SU-DHL-6 (cell line): Measurements from ENCODE around the gene DNAJB8.

Experiments
- EZH2phosphoT487 ChIP-seq: fragments of 200-600 bp; sonication (generic), shearing (Covaris generic); conservative IDR thresholded peaks from 2 replicates; pipeline ENCODE4 v1.6.1; 2018; ENCODE audit warnings: mild to moderate bottlenecking, antibody characterized with exemption, low read length, moderate library complexity, mixed read lengths
- TF ChIP-seq, protein P1 (sequence below): fragments of 200-600 bp; sonication (generic); IDR thresholded peaks from one replicate; pipeline ENCODE4 v1.5.1; 2017; ENCODE audit warnings: antibody characterized with exemption, mild to moderate bottlenecking, low read length, moderate library complexity; ENCODE audit not compliant: insufficient read depth, poor library complexity, severe bottlenecking

DNA sequence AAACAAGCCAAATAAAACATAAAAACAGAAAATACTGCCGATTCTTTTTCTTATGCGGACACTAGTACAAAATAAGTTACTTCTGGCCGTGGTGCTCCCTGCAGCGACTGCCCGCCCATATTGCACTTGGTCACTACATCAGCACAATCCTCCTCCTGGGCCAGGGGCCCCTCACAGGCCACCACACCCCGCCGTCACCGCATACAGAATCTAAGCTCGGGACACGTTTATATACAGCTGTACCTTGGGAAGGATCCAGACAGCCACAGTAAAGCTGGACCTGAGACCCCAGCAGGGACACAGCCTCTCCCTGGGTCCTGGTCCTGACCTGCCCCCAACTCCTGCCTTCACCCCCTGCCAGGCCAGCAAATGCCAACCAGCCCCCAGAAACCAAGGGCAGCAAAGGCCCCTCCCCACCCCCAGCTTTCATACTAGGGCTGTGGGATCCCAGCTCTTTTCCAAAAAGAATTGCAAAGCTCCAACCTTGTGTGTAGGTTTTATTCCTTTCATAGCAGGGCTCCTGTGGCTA is 12.9 kb upstream of the DNAJB8 start:
- TF ChIP-seq, protein P1, sequence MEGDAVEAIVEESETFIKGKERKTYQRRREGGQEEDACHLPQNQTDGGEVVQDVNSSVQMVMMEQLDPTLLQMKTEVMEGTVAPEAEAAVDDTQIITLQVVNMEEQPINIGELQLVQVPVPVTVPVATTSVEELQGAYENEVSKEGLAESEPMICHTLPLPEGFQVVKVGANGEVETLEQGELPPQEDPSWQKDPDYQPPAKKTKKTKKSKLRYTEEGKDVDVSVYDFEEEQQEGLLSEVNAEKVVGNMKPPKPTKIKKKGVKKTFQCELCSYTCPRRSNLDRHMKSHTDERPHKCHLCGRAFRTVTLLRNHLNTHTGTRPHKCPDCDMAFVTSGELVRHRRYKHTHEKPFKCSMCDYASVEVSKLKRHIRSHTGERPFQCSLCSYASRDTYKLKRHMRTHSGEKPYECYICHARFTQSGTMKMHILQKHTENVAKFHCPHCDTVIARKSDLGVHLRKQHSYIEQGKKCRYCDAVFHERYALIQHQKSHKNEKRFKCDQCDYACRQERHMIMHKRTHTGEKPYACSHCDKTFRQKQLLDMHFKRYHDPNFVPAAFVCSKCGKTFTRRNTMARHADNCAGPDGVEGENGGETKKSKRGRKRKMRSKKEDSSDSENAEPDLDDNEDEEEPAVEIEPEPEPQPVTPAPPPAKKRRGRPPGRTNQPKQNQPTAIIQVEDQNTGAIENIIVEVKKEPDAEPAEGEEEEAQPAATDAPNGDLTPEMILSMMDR = no peak
- TF ChIP-seq EZH2phosphoT487 = no peak
